ENCODE data around the gene SUGCT. TPM values are rescaled to one million over a fixed set of nuclear protein-coding genes. Genes with fewer than 3 reads are reported as not detected.

The SUGCT gene
- total and polyA plus RNA-seq, 8 donors = 0.73 to 1.9 (median 1.2) TPM

DNA sequence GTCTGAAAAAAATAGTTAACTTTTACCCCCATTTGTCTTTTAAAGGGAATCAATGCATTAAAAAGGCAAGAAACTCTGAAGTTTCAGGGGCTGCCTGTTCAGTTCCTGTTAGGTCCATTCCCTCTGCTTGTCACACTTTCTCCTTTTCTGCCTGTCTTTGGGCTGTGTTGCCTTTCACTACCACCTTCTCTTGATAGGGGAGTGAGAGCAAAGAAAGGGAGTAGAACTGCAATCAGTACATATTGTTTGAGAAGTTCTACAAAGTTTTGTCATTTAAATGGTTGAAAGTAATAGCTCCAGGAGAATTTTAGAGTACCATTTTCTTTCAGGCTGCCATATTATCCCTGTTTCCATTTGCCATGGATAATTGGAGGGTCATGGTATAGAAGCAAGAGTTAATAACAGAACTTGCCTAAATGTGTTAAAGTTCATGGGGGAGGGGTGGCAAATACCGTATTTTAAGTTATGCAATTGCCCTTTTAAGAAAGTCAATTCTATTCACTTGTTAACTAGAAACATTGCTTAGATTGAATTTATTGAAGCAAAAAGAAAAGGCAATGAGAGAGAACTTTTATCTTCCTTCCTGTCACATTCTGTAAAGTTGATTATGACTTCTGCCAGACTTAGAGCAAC is 39.0 kb upstream of the SUGCT start:
- ATAC-seq (no peak), FAIRE-seq (no peak), DNase-seq (no peak)
- Histone ChIP-seq H3K36me3 (peaks cover 0 to 39% (median 7%) of the 10 kb centered on the region in 3 donors), H3K9me3 (no peaks in the 10 kb centered on the region), H3K27ac (peak overlapping the region in 1 of 4 donors; percentile 19), H3K4me3 (no peak overlapping the region), H3K4me1 (peaks cover 0 to 32% (median 20%) of the 10 kb centered on the region in 3 donors), H3K27me3 (no peaks in the 10 kb centered on the region)
- no peak for TF ChIP-seq CTCF (IDR thresholded peaks at IDR 0.05)
- WGBS, 2 donors = 7 to 12% methylated on average over 1 of the region's 1 CpG
- intact Hi-C loops (cut with DNase I) = no loop called here

DNA sequence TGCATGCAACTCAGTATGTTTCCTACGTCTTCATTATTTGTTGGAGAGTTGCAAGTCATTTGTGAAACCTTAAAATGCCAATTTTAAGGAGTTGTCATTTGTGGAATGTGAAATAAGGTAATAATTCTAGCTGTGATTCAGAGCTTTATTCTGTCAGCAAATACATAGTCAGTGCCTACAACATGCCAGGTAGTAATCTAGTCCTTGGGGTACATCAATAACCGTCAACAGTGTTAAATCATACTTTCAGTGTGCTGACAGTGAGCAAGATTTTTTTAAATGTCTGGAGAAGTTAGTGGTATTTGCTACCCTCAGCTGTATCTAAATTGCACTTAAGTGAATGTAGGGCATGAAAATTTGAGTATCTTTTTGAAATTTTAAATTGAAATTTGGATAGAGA is 37.1 kb upstream of the SUGCT start:
- Histone ChIP-seq H3K9me3 (no peaks in the 10 kb centered on the region), H3K4me1 (peaks cover 0 to 35% (median 21%) of the 10 kb centered on the region in 3 donors), H3K27me3 (no peaks in the 10 kb centered on the region), H3K27ac (no peak overlapping the region), H3K4me3 (no peak overlapping the region), H3K36me3 (peaks cover 0 to 22% (median 2%) of the 10 kb centered on the region in 3 donors)
- 19 to 26% methylated on average over 2 of the region's 2 CpGs for WGBS, 2 donors
- DNase-seq (no peak), FAIRE-seq (no peak), ATAC-seq (peak in 3 of 4 donors; percentile 25 to 49 (median 26))
- TF ChIP-seq CTCF (IDR thresholded peaks at IDR 0.05) = no peak
- intact Hi-C loops (cut with DNase I) = no loop called here

DNA sequence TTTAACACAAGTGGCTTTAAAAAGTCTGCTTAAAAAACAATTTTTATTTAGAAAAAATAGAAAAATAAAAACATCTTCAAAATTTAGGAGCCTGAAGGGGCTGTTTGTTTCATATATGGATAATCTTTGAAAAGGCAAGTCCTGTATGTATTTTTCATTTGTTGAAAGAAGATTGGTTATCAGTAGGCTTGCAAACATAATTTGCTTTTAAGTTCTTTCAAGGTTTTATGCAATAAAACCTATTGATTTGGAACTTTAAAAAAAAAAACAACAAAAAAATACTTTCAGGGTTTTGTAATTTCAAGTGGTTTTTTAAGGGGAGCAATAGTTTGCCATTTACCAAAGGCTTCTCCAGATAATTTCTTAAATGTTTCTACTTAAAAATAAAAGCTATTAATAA is 36.0 kb upstream of the SUGCT start:
- peak; percentile 68 for FAIRE-seq
- peak in 1 of 4 donors; percentile 39 for ATAC-seq
- Histone ChIP-seq H3K4me3 (no peak overlapping the region), H3K9me3 (no peaks in the 10 kb centered on the region), H3K27me3 (no peaks in the 10 kb centered on the region), H3K27ac (no peak overlapping the region), H3K4me1 (peaks cover 0 to 35% (median 23%) of the 10 kb centered on the region in 3 donors), H3K36me3 (peaks cover 0 to 14% (median 0%) of the 10 kb centered on the region in 3 donors)
- no peak for DNase-seq
- no peak for TF ChIP-seq CTCF (IDR thresholded peaks at IDR 0.05)
- intact Hi-C loops (cut with DNase I) = no loop called here

GRCh38 chr7:40099837-40100236 is 35.0 kb upstream of the SUGCT start:
- intact Hi-C loops (cut with DNase I) = no loop called here
- no peak overlapping the region for H3K27ac ChIP-seq
- H3K4me3 ChIP-seq = no peak overlapping the region
- DNase-seq (no peak), ATAC-seq (no peak), FAIRE-seq (no peak)
- H3K9me3 ChIP-seq = no peaks in the 10 kb centered on the region
- H3K27me3 ChIP-seq = no peaks in the 10 kb centered on the region
- H3K36me3 ChIP-seq = peaks cover 0 to 4% (median 0%) of the 10 kb centered on the region in 3 donors
- H3K4me1 ChIP-seq = peaks cover 0 to 35% (median 23%) of the 10 kb centered on the region in 3 donors
- WGBS, 2 donors = 74 to 85% methylated on average over 4 of the region's 4 CpGs
- no peak for TF ChIP-seq CTCF (IDR thresholded peaks at IDR 0.05)

GRCh38 chr7:40101201-40101600 is 33.6 kb upstream of the SUGCT start:
- ATAC-seq = no peak
- no peak for FAIRE-seq
- Histone ChIP-seq H3K27ac (no peak overlapping the region), H3K9me3 (no peaks in the 10 kb centered on the region), H3K36me3 (no peaks in the 10 kb centered on the region), H3K4me1 (peaks cover 0 to 35% (median 23%) of the 10 kb centered on the region in 3 donors), H3K4me3 (no peak overlapping the region), H3K27me3 (no peaks in the 10 kb centered on the region)
- WGBS, 2 donors = 58 to 71% methylated on average over 3 of the region's 3 CpGs
- no peak for TF ChIP-seq CTCF (IDR thresholded peaks at IDR 0.05)
- intact Hi-C loops (cut with DNase I) = no loop called here
- no peak for DNase-seq
